Hepatocyte (in vitro differentiated cells): ENCODE results near the gene GTF3C1. TPM values are rescaled to one million over a fixed set of nuclear protein-coding genes. Genes with fewer than 3 reads are reported as not detected.

Experiments
- DNase-seq: peaks from one replicate; pipeline ENCODE4 v3.0.0-alpha.2; 2016; ENCODE audit warnings: low spot score
- H2AFZ ChIP-seq: fragments of 200-600 bp; sonication (generic); 2 replicates; pipeline ENCODE4 v1.6.0; 2016; ENCODE audit warnings: antibody characterized with exemption, mild to moderate bottlenecking
- H3K27ac ChIP-seq: fragments of 200-600 bp; sonication (generic); 2 replicates; pipeline ENCODE4 v1.5.1; 2016; ENCODE audit warnings: mild to moderate bottlenecking
- H3K27me3 ChIP-seq: fragments of 200-600 bp; sonication (generic); 2 replicates; pipeline ENCODE4 v1.6.1; 2016
- H3K36me3 ChIP-seq: fragments of 200-600 bp; sonication (generic); replicated peaks from 2 replicates; pipeline ENCODE4 v1.5.1; 2016; ENCODE audit warnings: low read depth; ENCODE audit not compliant: insufficient read depth
- H3K4me1 ChIP-seq: fragments of 200-600 bp; sonication (generic); 2 replicates; pipeline ENCODE4 v1.5.1; 2016; ENCODE audit warnings: mild to moderate bottlenecking, moderate library complexity; ENCODE audit not compliant: insufficient read depth
- H3K4me2 ChIP-seq: fragments of 200-600 bp; sonication (generic); 2 replicates; pipeline ENCODE4 v1.6.0; 2016
- H3K4me3 ChIP-seq: fragments of 200-600 bp; sonication (generic); 2 replicates; pipeline ENCODE4 v1.5.1; 2016; ENCODE audit warnings: mild to moderate bottlenecking
- H3K79me2 ChIP-seq: fragments of 200-600 bp; sonication (generic); 2 replicates; pipeline ENCODE4 v1.6.0; 2017; ENCODE audit warnings: mild to moderate bottlenecking
- H3K9me2 ChIP-seq: fragments of 200-600 bp; sonication (generic); replicated peaks from 2 replicates; pipeline ENCODE4 v1.6.0; 2017; ENCODE audit warnings: mild to moderate bottlenecking; ENCODE audit not compliant: insufficient read depth
- H3K9me3 ChIP-seq: fragments of 200-600 bp; sonication (generic); 2 replicates; pipeline ENCODE4 v1.5.1; 2016; ENCODE audit warnings: low read depth, mild to moderate bottlenecking
- H4K20me1 ChIP-seq: fragments of 200-600 bp; sonication (generic); 2 replicates; pipeline ENCODE4 v1.6.0; 2016; ENCODE audit warnings: mild to moderate bottlenecking; ENCODE audit not compliant: insufficient read depth, poor library complexity, severe bottlenecking
- CTCF ChIP-seq: fragments of 200-600 bp; sonication (generic); IDR thresholded peaks from 2 replicates; pipeline ENCODE4 v1.5.1; 2016; ENCODE audit warnings: antibody characterized with exemption, mild to moderate bottlenecking; ENCODE audit not compliant: poor library complexity
- EZH2 ChIP-seq: fragments of 200-600 bp; sonication (generic); IDR thresholded peaks from 2 replicates; pipeline ENCODE4 v1.6.1; 2016; ENCODE audit warnings: antibody characterized with exemption, mild to moderate bottlenecking, borderline replicate concordance
- EZH2phosphoT487 ChIP-seq: fragments of 200-600 bp; sonication (generic); IDR thresholded peaks from one replicate; pipeline ENCODE4 v1.6.1; 2018; ENCODE audit warnings: antibody characterized with exemption, mild to moderate bottlenecking, low read depth, moderate library complexity; ENCODE audit not compliant: unreplicated experiment, severe bottlenecking
- WGBS: methylation state at CpG from one replicate; pipeline ENCODE4 v1.1.6; 2016; ENCODE audit warnings: low lambda C conversion rate; ENCODE audit errors: missing lambda C conversion rate; 5-methylcytosine and 5-hydroxymethylcytosine counted together
- polyA plus RNA-seq: library from polyadenylated mRNA; unstranded; fragments of >200 nt; fragmentation: Nextera tagmentation; extraction: Ambion mirVana; gene quantifications from 2 replicates; pipeline ENCODE4 v1.2.1, GENCODE V29; 2016
- total RNA-seq: library from RNA; depleted of rRNA; stranded (reverse); fragments of >200 nt; gene quantifications from 2 replicates; pipeline ENCODE4 v1.2.3, GENCODE V29; 2014

Gene GTF3C1
- total and polyA plus RNA-seq, 2 experiments from 2014 or later, result 41.5 to 59.6 TPM

GRCh38 chr16:27450196-27450549 lies 99.5 kb downstream of the GTF3C1 start:
- Histone ChIP-seq H3K4me2 (no peak overlapping the region), H3K4me3 (no peak overlapping the region), H2AFZ (no peak overlapping the region), H3K9me2 (no peaks in the 10 kb centered on the region), H3K79me2 (no peaks in the 10 kb centered on the region), H3K36me3 (no peaks in the 10 kb centered on the region), H3K9me3 (no peaks in the 10 kb centered on the region), H3K4me1 (no peaks in the 10 kb centered on the region), H3K27ac (no peak overlapping the region), H4K20me1 (no peaks in the 10 kb centered on the region), H3K27me3 (no peaks in the 10 kb centered on the region)
- TF ChIP-seq EZH2phosphoT487, result no peak
- TF ChIP-seq CTCF, result no peak
- no peak for TF ChIP-seq EZH2
- no peak for DNase-seq
- 77% methylated on average over 5 of the region's 5 CpGs for WGBS

- Histone ChIP-seq H4K20me1 (no peaks in the 10 kb centered on the region), H2AFZ (no peak overlapping the region), H3K9me3 (no peaks in the 10 kb centered on the region), H3K27me3 (no peaks in the 10 kb centered on the region), H3K4me1 (no peaks in the 10 kb centered on the region), H3K9me2 (no peaks in the 10 kb centered on the region), H3K4me2 (no peak overlapping the region), H3K79me2 (no peaks in the 10 kb centered on the region), H3K27ac (no peak overlapping the region), H3K4me3 (no peak overlapping the region), H3K36me3 (no peaks in the 10 kb centered on the region)
- no peak for DNase-seq
- 77% methylated on average over 31 of the region's 31 CpGs for whole genome bisulfite sequencing
- TF ChIP-seq EZH2phosphoT487 (no peak), EZH2 (no peak), CTCF (no peak)
Observed at GRCh38 chr16:27449434-27450195, 100.1 kb downstream of the GTF3C1 start.

DNA sequence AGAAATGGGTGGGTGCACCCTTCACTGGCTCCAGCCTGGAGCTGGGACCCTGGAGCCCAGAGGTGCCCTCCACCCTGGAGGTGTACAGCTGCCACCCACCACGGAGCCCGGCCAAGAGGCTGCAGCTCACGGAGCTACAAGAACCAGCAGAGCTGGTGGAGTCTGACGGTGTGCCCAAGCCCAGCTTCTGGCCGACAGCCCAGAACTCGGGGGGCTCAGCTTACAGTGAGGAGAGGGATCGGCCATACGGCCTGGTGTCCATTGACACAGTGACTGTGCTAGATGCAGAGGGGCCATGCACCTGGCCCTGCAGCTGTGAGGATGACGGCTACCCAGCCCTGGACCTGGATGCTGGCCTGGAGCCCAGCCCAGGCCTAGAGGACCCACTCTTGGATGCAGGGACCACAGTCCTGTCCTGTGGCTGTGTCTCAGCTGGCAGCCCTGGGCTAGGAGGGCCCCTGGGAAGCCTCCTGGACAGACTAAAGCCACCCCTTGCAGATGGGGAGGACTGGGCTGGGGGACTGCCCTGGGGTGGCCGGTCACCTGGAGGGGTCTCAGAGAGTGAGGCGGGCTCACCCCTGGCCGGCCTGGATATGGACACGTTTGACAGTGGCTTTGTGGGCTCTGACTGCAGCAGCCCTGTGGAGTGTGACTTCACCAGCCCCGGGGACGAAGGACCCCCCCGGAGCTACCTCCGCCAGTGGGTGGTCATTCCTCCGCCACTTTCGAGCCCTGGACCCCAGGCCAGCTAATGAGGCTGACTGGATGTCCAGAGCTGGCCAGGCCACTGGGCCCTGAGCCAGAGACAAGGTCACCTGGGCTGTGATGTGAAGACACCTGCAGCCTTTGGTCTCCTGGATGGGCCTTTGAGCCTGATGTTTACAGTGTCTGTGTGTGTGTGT lies 100.9 kb downstream of the GTF3C1 start:
- no peak for TF ChIP-seq EZH2
- no peak for TF ChIP-seq EZH2phosphoT487
- TF ChIP-seq CTCF, result no peak
- no peak overlapping the region for H2AFZ ChIP-seq
- no peaks in the 10 kb centered on the region for H3K9me2 ChIP-seq
- H3K4me1 ChIP-seq, result no peaks in the 10 kb centered on the region
- H3K36me3 ChIP-seq, result no peaks in the 10 kb centered on the region
- H3K27ac ChIP-seq, result no peak overlapping the region
- H3K9me3 ChIP-seq, result no peaks in the 10 kb centered on the region
- DNase-seq, result no peak
- H3K27me3 ChIP-seq, result no peaks in the 10 kb centered on the region
- H4K20me1 ChIP-seq, result no peaks in the 10 kb centered on the region
- WGBS, result 86% methylated on average over 19 of the region's 19 CpGs
- H3K4me2 ChIP-seq, result no peak overlapping the region
- H3K79me2 ChIP-seq, result no peaks in the 10 kb centered on the region
- H3K4me3 ChIP-seq, result no peak overlapping the region
